AG09309 (cell line): ENCODE results near the gene NEU1.

Experiments used
- DNase-seq: peaks from one replicate; pipeline ENCODE4 v3.0.0-alpha.2; 2010; ENCODE audit warnings: low read depth
- H3K4me3 ChIP-seq: 2 replicates; pipeline ENCODE4 v1.5.1; 2011; ENCODE audit warnings: mild to moderate bottlenecking, low read depth, low read length, moderate library complexity; ENCODE audit not compliant: control insufficient read depth
- TF ChIP-seq, protein P1 (sequence below): IDR thresholded peaks from 2 replicates; pipeline ENCODE4 v1.5.1; 2011; ENCODE audit warnings: mild to moderate bottlenecking, low read depth, low read length, inconsistent platforms; ENCODE audit not compliant: insufficient read depth, control insufficient read depth; ENCODE audit errors: missing control alignments

Gene NEU1

DNA sequence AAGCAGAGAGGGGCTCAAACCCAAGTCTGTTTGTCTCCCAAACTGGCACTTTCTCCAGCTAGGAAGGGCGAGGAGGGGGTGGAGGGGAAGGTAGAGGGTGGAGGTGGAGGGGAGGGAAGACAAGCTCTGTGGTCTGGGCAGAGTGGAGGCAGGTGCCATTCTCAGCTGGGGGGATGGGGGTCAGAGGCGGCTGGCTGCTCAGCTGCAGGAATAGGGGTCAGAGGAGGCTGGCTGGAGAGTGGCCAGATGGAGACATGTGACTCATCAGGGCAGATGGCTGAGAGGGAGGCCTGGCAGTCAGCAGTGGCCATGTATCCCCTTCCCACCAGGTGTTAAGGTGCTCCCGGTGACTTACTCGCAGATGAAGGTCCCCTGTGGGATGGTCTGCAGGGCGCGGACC is 19.7 kb upstream of the NEU1 start:
- no peak for DNase-seq

DNA sequence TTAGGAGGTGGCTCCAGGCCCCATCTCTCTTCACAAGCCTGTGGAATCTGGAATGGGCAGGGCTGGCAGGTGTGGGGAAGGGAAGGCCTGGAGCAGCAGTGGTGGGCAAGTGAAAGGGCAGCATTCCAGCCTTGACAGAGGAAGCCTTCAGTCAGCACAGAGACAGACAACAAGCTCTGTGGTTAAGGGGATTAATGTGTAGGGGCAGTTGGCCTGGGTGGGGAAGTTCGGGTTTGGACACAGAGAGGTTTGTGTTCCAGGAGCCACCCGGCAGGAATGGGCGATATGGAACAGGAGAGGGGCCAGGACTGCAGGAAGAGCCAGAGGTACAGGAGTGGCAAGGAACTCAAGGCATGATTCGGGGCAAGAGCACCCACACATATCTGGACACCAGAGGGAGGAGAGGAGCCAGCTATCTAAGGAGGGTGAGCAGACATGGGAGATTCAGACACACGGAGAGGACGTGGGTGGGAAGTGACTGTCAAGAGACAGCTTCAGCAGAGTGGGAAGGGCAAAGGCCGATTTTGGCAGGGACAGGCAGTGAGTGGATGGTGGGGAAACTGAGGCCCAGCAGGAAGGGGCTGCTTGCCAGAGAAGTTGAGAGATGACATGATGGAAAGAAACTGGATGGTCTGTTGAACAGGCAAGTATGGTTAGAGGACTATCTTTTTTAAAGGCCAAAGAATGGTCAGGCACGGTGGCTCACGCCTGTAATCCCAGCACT is 18.7 kb upstream of the NEU1 start:
- TF ChIP-seq, protein P1, sequence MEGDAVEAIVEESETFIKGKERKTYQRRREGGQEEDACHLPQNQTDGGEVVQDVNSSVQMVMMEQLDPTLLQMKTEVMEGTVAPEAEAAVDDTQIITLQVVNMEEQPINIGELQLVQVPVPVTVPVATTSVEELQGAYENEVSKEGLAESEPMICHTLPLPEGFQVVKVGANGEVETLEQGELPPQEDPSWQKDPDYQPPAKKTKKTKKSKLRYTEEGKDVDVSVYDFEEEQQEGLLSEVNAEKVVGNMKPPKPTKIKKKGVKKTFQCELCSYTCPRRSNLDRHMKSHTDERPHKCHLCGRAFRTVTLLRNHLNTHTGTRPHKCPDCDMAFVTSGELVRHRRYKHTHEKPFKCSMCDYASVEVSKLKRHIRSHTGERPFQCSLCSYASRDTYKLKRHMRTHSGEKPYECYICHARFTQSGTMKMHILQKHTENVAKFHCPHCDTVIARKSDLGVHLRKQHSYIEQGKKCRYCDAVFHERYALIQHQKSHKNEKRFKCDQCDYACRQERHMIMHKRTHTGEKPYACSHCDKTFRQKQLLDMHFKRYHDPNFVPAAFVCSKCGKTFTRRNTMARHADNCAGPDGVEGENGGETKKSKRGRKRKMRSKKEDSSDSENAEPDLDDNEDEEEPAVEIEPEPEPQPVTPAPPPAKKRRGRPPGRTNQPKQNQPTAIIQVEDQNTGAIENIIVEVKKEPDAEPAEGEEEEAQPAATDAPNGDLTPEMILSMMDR: no peak
- no peak overlapping the region for H3K4me3 ChIP-seq
- no peak for DNase-seq

More for the DNA sequence above, 19.7 kb upstream of the NEU1 start:
- no peak overlapping the region for H3K4me3 ChIP-seq
- TF ChIP-seq, protein P1: no peak

DNA sequence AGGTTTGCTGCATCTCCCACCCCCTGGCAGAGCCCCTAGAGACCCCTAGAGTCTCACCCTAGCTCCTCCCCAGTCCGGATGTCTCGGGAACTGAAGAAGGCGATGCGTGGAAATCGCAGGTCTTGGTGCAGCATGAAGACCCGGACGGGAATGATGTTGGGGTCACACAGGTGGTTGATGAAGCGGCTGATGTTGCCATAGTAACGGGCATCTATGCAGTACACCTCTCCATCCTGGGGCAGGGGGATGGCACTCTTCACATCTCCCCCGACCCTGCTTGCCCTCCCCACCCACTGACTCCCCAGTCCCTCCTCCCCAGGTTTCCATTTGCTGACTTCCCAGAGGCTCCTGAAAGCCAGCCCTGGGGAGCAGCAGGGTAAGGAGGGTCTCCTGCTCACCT is 18.0 kb upstream of the NEU1 start:
- no peak for DNase-seq
- no peak overlapping the region for H3K4me3 ChIP-seq
- TF ChIP-seq, protein P1: no peak

DNA sequence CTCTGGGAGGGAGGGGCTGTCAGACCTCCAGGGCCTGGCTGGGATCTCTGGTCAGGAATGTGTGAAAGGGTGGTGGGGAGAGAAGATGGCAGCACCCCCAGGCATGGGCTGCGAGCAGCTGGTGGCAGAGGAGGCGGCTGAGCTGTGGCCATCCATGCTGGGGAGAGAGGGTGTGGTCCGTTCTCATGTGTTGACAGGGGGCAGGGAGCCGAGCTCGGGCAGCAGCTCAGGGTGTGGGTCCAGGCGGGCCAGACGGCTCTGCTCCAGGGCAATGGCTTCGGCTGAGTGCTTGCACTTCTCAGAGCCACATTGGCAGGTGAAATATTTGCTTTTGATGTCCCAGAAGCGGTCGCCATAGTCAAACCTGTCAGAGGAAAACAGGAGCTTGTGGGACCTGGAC is 17.3 kb upstream of the NEU1 start:
- TF ChIP-seq, protein P1: no peak
- no peak for DNase-seq
- H3K4me3 ChIP-seq: no peak overlapping the region

DNA sequence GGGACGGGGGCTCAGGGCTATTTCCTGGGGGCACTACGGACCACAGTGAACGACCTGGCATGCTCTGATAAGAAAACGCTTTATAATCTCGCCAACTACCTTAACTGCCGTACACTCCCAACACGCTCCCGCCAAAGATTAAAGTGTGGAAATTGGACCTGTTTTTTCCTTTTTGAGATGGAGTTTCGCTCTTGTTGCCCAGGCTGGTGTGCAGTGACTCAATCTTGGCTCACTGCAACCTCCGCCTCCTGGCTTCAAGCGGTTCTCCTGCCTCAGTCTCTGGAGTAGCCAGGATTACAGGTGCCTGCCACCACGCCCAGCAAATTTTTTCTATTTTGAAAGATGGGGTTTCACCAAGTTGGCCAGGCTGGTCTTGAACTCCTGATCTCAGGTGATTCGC is 16.5 kb upstream of the NEU1 start:
- no peak for DNase-seq
- TF ChIP-seq, protein P1: no peak
- H3K4me3 ChIP-seq: no peak overlapping the region

DNA sequence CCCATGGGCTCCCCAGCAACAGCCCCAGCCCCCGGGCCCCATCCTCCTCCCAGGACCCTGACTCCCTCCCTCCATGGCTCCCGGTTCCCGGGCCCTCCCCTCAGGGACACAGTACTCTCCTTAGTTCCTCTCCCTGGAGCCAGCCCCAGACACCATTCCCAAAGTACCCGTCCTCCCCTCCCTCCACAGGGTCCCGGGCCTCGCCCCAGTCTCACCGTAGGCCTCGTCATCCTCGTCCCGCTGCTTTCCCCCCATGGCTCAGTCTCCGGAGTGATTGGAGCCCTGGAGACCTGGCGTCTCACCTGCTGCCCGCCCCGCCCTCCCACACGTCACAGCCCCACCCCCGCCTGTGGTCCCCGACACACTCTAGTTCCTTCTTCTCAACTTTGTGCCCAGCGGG is 16.1 kb upstream of the NEU1 start, which contains the start of gene SLC44A4:
TSS of gene SLC44A4 (minus strand) at position 272 of the 400 bp plus-strand sequence. CDS start at position 255, 17 bp downstream.
- H3K4me3 ChIP-seq: no peak within 1 kb of the TSS
- no peak for DNase-seq
- TF ChIP-seq, protein P1: no peak

DNA sequence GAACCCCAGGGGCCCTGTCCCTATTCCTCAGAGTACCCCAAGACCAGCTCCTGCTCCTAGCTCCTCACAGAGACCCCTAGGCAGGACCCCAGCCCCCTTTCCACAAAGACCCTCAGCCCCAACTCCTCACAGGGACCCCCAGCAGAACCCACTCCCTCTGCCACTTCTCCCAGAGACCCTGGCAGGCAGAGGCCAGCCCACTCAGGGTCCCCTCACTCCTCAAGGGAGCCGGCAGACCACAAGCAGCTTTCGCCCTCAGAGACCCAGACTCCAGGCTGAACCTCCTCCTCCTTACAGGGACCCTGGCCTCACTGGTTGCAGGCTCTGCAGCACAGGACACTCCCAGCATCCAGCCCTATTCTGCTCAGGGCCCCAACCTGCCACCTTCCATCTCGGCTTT is 15.6 kb upstream of the NEU1 start:
- TF ChIP-seq, protein P1: no peak
- DNase-seq: no peak
- no peak overlapping the region for H3K4me3 ChIP-seq
